Osteoblast (primary cell): ENCODE results near the gene RUVBL1. TPM values are rescaled to one million over a fixed set of nuclear protein-coding genes. Genes with fewer than 3 reads are reported as not detected.
"Not testable (repeated sequence)": the region's sequence is repeated elsewhere in the genome, so short reads cannot be mapped to it uniquely, and the experiment has no call there.

Experiments used
- DNase-seq: peaks from one replicate; pipeline ENCODE4 v3.0.0; 2011; ENCODE audit warnings: low spot score, mixed read lengths; ENCODE audit not compliant: insufficient read length; ENCODE audit errors: missing footprints
- H2AFZ ChIP-seq: 2 replicates; pipeline ENCODE4 v1.6.0; 2011; ENCODE audit warnings: mild to moderate bottlenecking, low read length
- H3K27ac ChIP-seq: 2 replicates; pipeline ENCODE4 v1.5.1; 2011; ENCODE audit warnings: mild to moderate bottlenecking, low read depth, low read length, moderate library complexity
- H3K27me3 ChIP-seq: 2 replicates; pipeline ENCODE4 v1.6.0; 2012; ENCODE audit warnings: mild to moderate bottlenecking, control low read depth, inconsistent platforms, low read length, moderate library complexity; ENCODE audit not compliant: insufficient read depth
- H3K36me3 ChIP-seq: 2 replicates; pipeline ENCODE4 v1.5.1; 2011; ENCODE audit warnings: mild to moderate bottlenecking, low read length, control low read depth, moderate library complexity; ENCODE audit not compliant: insufficient read depth
- H3K4me1 ChIP-seq: 2 replicates; pipeline ENCODE4 v1.5.1; 2011; ENCODE audit warnings: mild to moderate bottlenecking, low read length, control low read depth, moderate library complexity; ENCODE audit not compliant: insufficient read depth
- H3K4me2 ChIP-seq: 2 replicates; pipeline ENCODE4 v1.6.0; 2011; ENCODE audit warnings: mild to moderate bottlenecking, low read length; ENCODE audit not compliant: insufficient read depth
- H3K4me3 ChIP-seq: fragments of 200-600 bp; sonication (generic); 3 replicates; pipeline ENCODE4 v1.5.1; 2012; ENCODE audit warnings: mild to moderate bottlenecking, low read length, inconsistent platforms; ENCODE audit not compliant: insufficient read depth
- H3K79me2 ChIP-seq: 2 replicates; pipeline ENCODE4 v1.6.0; 2012; ENCODE audit warnings: mild to moderate bottlenecking, low read length, control low read depth, inconsistent platforms; ENCODE audit not compliant: insufficient read depth
- H3K9me3 ChIP-seq: 2 replicates; pipeline ENCODE4 v1.5.1; 2011; ENCODE audit warnings: low read depth, low read length, control low read depth
- H4K20me1 ChIP-seq: 2 replicates; pipeline ENCODE4 v1.6.0; 2012; ENCODE audit warnings: mild to moderate bottlenecking, low read length, control low read depth; ENCODE audit not compliant: insufficient read depth
- CTCF ChIP-seq: IDR thresholded peaks from 2 replicates; pipeline ENCODE4 v1.5.1; 2011; ENCODE audit warnings: mild to moderate bottlenecking, low read depth, low read length, moderate library complexity; ENCODE audit errors: extremely low read depth
- total RNA-seq: library from RNA; depleted of rRNA; stranded (reverse); fragments of >200 nt; gene quantifications from 2 replicates; pipeline ENCODE4 v1.2.3, GENCODE V29; 2012

Gene RUVBL1
- total RNA-seq, 1 donor: 41.6 TPM

- H3K36me3 ChIP-seq: peaks cover 10% of the 10 kb centered on the region
- H3K27ac ChIP-seq: no peak overlapping the region
- DNase-seq: no peak
- peaks cover 12% of the 10 kb centered on the region for H3K79me2 ChIP-seq
- H3K9me3 ChIP-seq: no peaks in the 10 kb centered on the region
- H3K27me3 ChIP-seq: no peaks in the 10 kb centered on the region
- H3K4me3 ChIP-seq: no peak overlapping the region
- H3K4me1 ChIP-seq: no peaks in the 10 kb centered on the region
- H2AFZ ChIP-seq: no peak overlapping the region
- peaks cover 4% of the 10 kb centered on the region for H4K20me1 ChIP-seq
- no peak overlapping the region for H3K4me2 ChIP-seq
- no peak for TF ChIP-seq CTCF
Observed at GRCh38 chr3:128160661-128161060, 37.0 kb upstream of the RUVBL1 start.

GRCh38 chr3:128155616-128156360 lies 32.2 kb upstream of the RUVBL1 start:
- H4K20me1 ChIP-seq: peaks cover 4% of the 10 kb centered on the region
- H3K36me3 ChIP-seq: peaks cover 5% of the 10 kb centered on the region
- H3K4me2 ChIP-seq: no peak overlapping the region
- peaks cover 9% of the 10 kb centered on the region for H3K79me2 ChIP-seq
- no peak for TF ChIP-seq CTCF
- no peaks in the 10 kb centered on the region for H3K9me3 ChIP-seq
- H3K4me1 ChIP-seq: peaks cover 4% of the 10 kb centered on the region
- no peaks in the 10 kb centered on the region for H3K27me3 ChIP-seq
- no peak for DNase-seq
- H3K27ac ChIP-seq: no peak overlapping the region
- H2AFZ ChIP-seq: no peak overlapping the region
- no peak overlapping the region for H3K4me3 ChIP-seq

- H3K9me3 ChIP-seq, H3K36me3 ChIP-seq, H4K20me1 ChIP-seq, DNase-seq, H3K27me3 ChIP-seq, H3K4me1 ChIP-seq, H3K27ac ChIP-seq, H3K79me2 ChIP-seq: not testable (repeated sequence)
- Histone ChIP-seq H3K4me2 (peak overlapping the region; percentile 82), H2AFZ (peak overlapping the region; percentile 100), H3K4me3 (peak overlapping the region; percentile 81)
Observed at GRCh38 chr3:128154354-128154753, 30.7 kb upstream of the RUVBL1 start.

- H3K79me2 ChIP-seq: peaks cover 9% of the 10 kb centered on the region
- no peaks in the 10 kb centered on the region for H3K9me3 ChIP-seq
- H3K27me3 ChIP-seq: no peaks in the 10 kb centered on the region
- peak; percentile 93 for DNase-seq
- no peaks in the 10 kb centered on the region for H4K20me1 ChIP-seq
- H2AFZ ChIP-seq: peak within 1 kb of the TSS; percentile 100
- H3K27ac ChIP-seq: peak within 1 kb of the TSS; percentile 72
- H3K4me3 ChIP-seq: peak within 1 kb of the TSS; percentile 81
- H3K4me1 ChIP-seq: peaks cover 4% of the 10 kb centered on the region
- H3K4me2 ChIP-seq: peak within 1 kb of the TSS; percentile 82
- TF ChIP-seq CTCF: no peak
- peaks cover 5% of the 10 kb centered on the region for H3K36me3 ChIP-seq
Observed at GRCh38 chr3:128153156-128154041, 29.8 kb upstream of the RUVBL1 start, which contains the start of gene EEFSEC. Gene EEFSEC (plus strand): TSS chr3:128153481. CDS start chr3:128153508, 27 bp downstream.
